Measurements from ENCODE around the gene HSD11B2. TPM values are rescaled to one million over a fixed set of nuclear protein-coding genes. Genes with fewer than 3 reads are reported as not detected.

The HSD11B2 gene
- total RNA-seq, 1 experiment from 2014 or later: 0.77 TPM

DNA sequence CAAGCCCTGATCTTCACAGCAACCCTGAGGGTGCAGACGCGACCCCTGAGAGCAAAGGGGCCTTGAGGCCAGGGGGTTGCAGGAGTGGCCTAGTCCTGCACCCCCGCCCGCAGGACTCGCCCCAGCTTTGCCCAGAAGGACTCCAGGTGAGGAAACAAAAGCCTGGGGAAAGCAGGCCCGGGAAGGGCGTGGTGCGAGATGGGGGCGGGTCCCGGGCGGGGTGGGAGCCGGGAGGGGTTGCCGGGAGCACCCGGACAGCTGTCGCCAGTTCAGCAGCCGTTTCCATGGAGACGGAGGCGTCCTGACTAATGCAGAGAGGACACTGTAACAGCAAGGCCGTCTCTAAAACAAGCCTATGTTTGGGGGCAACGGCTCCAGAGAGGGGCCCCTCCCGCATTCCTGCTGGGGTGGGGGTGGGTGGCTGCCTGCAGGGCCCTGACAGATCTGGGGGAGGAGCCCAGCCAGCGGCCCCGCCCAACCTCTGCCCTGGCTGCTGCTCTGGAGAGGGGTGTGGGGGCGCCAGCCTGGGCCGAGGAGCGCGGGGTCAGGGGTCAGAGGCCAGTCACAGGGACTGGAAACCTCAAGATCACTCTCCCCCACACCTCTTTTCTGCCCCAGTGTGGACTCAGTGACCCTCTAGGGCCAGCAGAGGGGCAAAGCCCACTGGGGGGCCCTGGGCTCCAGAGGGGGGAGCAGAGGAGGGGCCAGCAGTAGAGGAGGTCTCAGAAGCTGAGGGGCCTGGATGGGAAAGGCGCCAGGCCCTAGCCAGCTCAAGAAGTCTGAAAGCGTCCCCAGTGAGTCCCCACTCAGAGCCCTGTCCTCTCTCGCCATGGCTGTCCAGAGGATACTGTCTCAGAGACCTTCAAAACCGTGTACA, 34.5 kb upstream of the HSD11B2 start:
- no TSS peak for BruUV-seq (replicated peaks)
- CTCF ChIA-PET: interaction anchor here (0.5 kb wide), 1 partner anchor 1676 kb away, joined by 3 read pairs; no protein-coding TSS in a partner anchor
- no peaks in the 10 kb centered on the region for H3K9me3 ChIP-seq (ENCODE audit: control insufficient read depth, insufficient read depth, low read depth, low read length)

GRCh38 chr16:67397036-67397801, 33.7 kb upstream of the HSD11B2 start:
- CTCF ChIA-PET: no interaction called here
- Histone ChIP-seq H3K4me3 (ENCODE audit: low read depth in 2 of 2, low read length in 2 of 2) (no peak overlapping the region), H3K27ac (ENCODE audit: low read length) (no peak overlapping the region), H3K4me1 (ENCODE audit: control insufficient read depth, insufficient read depth, low read length) (no peaks in the 10 kb centered on the region; the same call in 1 of the 2 replicates), H3K9me3 (ENCODE audit: control insufficient read depth, insufficient read depth, low read depth, low read length) (no peaks in the 10 kb centered on the region), H3K27me3 (ENCODE audit: control insufficient read depth, insufficient read depth, low read length) (no peaks in the 10 kb centered on the region), H3K36me3 (ENCODE audit: control insufficient read depth, insufficient read depth, low read length) (no peaks in the 10 kb centered on the region)
- TF ChIP-seq SIN3A (IDR thresholded peaks at IDR 0.05; ENCODE audit: borderline replicate concordance, insufficient read depth, low read depth, low read length): no peak
- TF ChIP-seq TCF7L2 (IDR thresholded peaks at IDR 0.05; ENCODE audit: low read depth, low read length): no peak
- TF ChIP-seq, protein P1, sequence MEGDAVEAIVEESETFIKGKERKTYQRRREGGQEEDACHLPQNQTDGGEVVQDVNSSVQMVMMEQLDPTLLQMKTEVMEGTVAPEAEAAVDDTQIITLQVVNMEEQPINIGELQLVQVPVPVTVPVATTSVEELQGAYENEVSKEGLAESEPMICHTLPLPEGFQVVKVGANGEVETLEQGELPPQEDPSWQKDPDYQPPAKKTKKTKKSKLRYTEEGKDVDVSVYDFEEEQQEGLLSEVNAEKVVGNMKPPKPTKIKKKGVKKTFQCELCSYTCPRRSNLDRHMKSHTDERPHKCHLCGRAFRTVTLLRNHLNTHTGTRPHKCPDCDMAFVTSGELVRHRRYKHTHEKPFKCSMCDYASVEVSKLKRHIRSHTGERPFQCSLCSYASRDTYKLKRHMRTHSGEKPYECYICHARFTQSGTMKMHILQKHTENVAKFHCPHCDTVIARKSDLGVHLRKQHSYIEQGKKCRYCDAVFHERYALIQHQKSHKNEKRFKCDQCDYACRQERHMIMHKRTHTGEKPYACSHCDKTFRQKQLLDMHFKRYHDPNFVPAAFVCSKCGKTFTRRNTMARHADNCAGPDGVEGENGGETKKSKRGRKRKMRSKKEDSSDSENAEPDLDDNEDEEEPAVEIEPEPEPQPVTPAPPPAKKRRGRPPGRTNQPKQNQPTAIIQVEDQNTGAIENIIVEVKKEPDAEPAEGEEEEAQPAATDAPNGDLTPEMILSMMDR (IDR thresholded peaks at IDR 0.05): no peak
- TF ChIP-seq POLR2AphosphoS5 (IDR thresholded peaks at IDR 0.05; ENCODE audit: low read depth, low read length): no peak
- in situ Hi-C loops (cut with HindIII; ENCODE audit: low pct_unique_long_range_greater_than_20kb, low sequenced_read_pairs): no loop called here
- POLR2A ChIA-PET: no interaction called here
- ATAC-seq: no peak
- BruUV-seq (replicated peaks): no TSS peak
- no peak for DNase-seq (ENCODE audit: low read depth, low spot score)
- intact Hi-C loops (cut with micrococcal nuclease; ENCODE audit: unreplicated experiment): no loop called here

More for the DNA sequence above, 34.5 kb upstream of the HSD11B2 start:
- Histone ChIP-seq H3K4me3 (ENCODE audit: low read depth in 2 of 2, low read length in 2 of 2) (no peak overlapping the region), H3K4me1 (ENCODE audit: control insufficient read depth, insufficient read depth, low read length) (no peaks in the 10 kb centered on the region; the same call in 1 of the 2 replicates), H3K27me3 (ENCODE audit: control insufficient read depth, insufficient read depth, low read length) (no peaks in the 10 kb centered on the region), H3K27ac (ENCODE audit: low read length) (no peak overlapping the region), H3K36me3 (ENCODE audit: control insufficient read depth, insufficient read depth, low read length) (no peaks in the 10 kb centered on the region)
- in situ Hi-C loops (cut with HindIII; ENCODE audit: low pct_unique_long_range_greater_than_20kb, low sequenced_read_pairs): no loop called here
- intact Hi-C loops (cut with micrococcal nuclease; ENCODE audit: unreplicated experiment): no loop called here
- ATAC-seq (no peak), DNase-seq (ENCODE audit: low read depth, low spot score) (no peak)
- TF ChIP-seq, protein P1 (IDR thresholded peaks at IDR 0.05): no peak
- TF ChIP-seq TCF7L2 (IDR thresholded peaks at IDR 0.05; ENCODE audit: low read depth, low read length) (no peak), POLR2AphosphoS5 (IDR thresholded peaks at IDR 0.05; ENCODE audit: low read depth, low read length) (no peak), SIN3A (IDR thresholded peaks at IDR 0.05; ENCODE audit: borderline replicate concordance, insufficient read depth, low read depth, low read length) (no peak), REST (IDR thresholded peaks at IDR 0.05; ENCODE audit: insufficient read depth in 1 of 2, low read depth in 2 of 2, low read length in 1 of 2) (no peak)
- POLR2A ChIA-PET: no interaction called here
